DND-41 (cell line): ENCODE data around the gene OLA1.

Experiments used
- CTCF ChIP-seq: IDR thresholded peaks from 2 replicates; pipeline ENCODE4 v1.5.1; 2012; ENCODE audit warnings: borderline replicate concordance, low read length, moderate library complexity, mild to moderate bottlenecking; ENCODE audit not compliant: poor library complexity, severe bottlenecking; ENCODE audit errors: extremely low read depth
- EZH2 ChIP-seq: IDR thresholded peaks from 3 replicates; pipeline ENCODE4 v1.6.1; 2012; ENCODE audit warnings: borderline replicate concordance, low read depth, mild to moderate bottlenecking, moderate library complexity, low read length, inconsistent platforms; ENCODE audit not compliant: severe bottlenecking

GRCh38 chr2:174181368-174181767, 67.0 kb downstream of the OLA1 start:
- no peak for TF ChIP-seq CTCF
- no peak for TF ChIP-seq EZH2
